ENCODE measurements around the gene ADAMTS5.

Gene ADAMTS5

DNA sequence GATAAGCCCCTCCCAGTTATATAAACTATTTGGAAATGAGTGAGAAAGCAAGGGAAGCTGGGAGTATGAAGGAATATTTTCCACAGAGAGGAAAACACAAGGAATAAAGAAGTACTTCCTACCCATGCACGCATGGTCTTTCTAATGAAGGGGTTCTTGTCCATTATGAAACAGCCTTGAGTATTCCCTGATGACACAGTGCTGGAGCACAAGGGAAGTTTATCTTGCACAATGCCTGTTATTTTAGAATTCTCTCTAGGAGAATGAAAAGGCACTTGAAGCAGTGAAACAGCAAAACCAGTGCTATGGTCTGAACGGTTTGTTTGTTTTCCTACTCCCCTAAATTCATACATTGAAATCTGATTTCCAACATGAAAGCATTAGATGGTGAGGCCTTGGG, 83.1 kb downstream of the ADAMTS5 start:
- no peak for DNase-seq

- DNase-seq: peak; percentile 1
Observed at GRCh38 chr21:26881504-26882228, 85.2 kb downstream of the ADAMTS5 start.

DNA sequence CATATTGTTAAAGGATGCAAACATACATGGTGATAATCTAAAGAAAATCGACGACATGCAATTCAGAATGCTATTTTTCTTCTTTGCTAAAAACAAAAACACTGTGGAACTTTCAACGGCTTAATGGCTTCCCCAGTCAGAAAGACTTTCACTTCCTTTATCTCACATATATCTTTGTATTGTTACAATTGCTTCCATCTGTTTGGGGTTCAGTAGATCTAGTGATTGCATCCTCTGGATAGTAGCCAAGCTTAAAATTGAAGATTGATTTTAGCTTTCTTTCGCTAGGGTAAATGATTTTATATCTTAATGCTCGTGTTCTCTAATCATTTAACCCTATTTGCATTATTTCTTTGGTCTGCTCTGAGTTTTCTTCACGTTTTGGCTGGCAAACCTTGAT, 89.9 kb downstream of the ADAMTS5 start:
- DNase-seq: no peak

DNA sequence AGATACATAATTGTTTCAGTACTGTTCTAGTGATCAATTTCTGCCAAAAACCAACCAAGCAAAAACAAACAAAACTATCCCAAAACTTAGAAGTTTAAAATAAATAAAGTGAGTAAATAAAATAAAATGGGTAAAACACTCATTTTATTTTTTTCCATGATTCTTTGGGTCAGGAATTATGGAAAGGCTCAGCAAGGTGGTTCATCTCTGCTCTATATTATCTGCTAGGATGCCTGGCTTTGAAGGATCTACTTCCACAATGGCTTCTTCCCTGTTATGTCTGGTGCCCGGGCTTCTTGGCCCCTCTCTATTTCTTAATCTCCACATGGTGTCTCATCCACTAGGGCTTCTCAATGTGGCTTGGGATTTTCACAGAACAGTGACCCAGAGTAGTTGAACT, 92.5 kb downstream of the ADAMTS5 start:
- no peak for DNase-seq
